ENCODE data around the gene SYT6.

The SYT6 gene

GRCh38 chr1:114154146-114154962 lies 685 bp upstream of the SYT6 start:
- DNase-seq, result peak in 1 of 2 donors; percentile 17

GRCh38 chr1:114152508-114153260 lies 985 bp downstream of the SYT6 start:
- DNase-seq, result no peak

- DNase-seq, result no peak
These were observed 1.6 kb downstream of the SYT6 start for GRCh38 chr1:114152089-114152507.

GRCh38 chr1:114150016-114150415 lies 3.7 kb downstream of the SYT6 start:
- no peak for DNase-seq

- DNase-seq, result no peak
These were observed 4.5 kb downstream of the SYT6 start for GRCh38 chr1:114149211-114149610.

GRCh38 chr1:114145504-114146151 lies 8.0 kb downstream of the SYT6 start:
- no peak for DNase-seq

GRCh38 chr1:114144016-114144415 lies 9.7 kb downstream of the SYT6 start:
- no peak for DNase-seq

- no peak for DNase-seq
These were observed 14.1 kb downstream of the SYT6 start for GRCh38 chr1:114139540-114139939.

GRCh38 chr1:114137497-114137896 lies 16.2 kb downstream of the SYT6 start:
- DNase-seq, result no peak

GRCh38 chr1:114135786-114136185 lies 17.9 kb downstream of the SYT6 start:
- no peak for DNase-seq

- no peak for DNase-seq
These were observed 19.2 kb downstream of the SYT6 start for GRCh38 chr1:114134518-114134917.

- no peak for DNase-seq
These were observed 20.5 kb downstream of the SYT6 start for GRCh38 chr1:114133129-114133528.

GRCh38 chr1:114131526-114132220 lies 22.0 kb downstream of the SYT6 start:
- DNase-seq, result no peak

GRCh38 chr1:114130846-114131525 lies 22.7 kb downstream of the SYT6 start:
- DNase-seq, result peak in 1 of 2 donors; percentile 31

GRCh38 chr1:114130213-114130612 lies 23.5 kb downstream of the SYT6 start:
- no peak for DNase-seq

- DNase-seq, result no peak
These were observed 25.4 kb downstream of the SYT6 start for GRCh38 chr1:114128293-114128692.

GRCh38 chr1:114126261-114127095 lies 27.2 kb downstream of the SYT6 start:
- DNase-seq, result peak; percentile 17 to 44

GRCh38 chr1:114124644-114125043 lies 29.0 kb downstream of the SYT6 start:
- DNase-seq, result no peak

- DNase-seq, result peak in 1 of 2 donors; percentile 77
These were observed 30.6 kb downstream of the SYT6 start for GRCh38 chr1:114122941-114123618.

GRCh38 chr1:114118351-114118990 lies 35.2 kb downstream of the SYT6 start:
- DNase-seq, result no peak

Measured in bone marrow (tissue), 2 donors.